Fibroblast of upper back skin (primary cell): ENCODE results near the gene NOXO1.

Source experiments
- DNase-seq: peaks from one replicate; pipeline ENCODE4 v3.0.0-alpha.2; 2013

The NOXO1 gene

GRCh38 chr16:2009791-2010510, 28.7 kb upstream of the NOXO1 start, which contains the start of gene ZNF598:
TSS of gene ZNF598 (minus strand) at chr16:2009821.
- peak; percentile 85 for DNase-seq

GRCh38 chr16:2009164-2009711, 28.0 kb upstream of the NOXO1 start:
- DNase-seq: no peak

DNA sequence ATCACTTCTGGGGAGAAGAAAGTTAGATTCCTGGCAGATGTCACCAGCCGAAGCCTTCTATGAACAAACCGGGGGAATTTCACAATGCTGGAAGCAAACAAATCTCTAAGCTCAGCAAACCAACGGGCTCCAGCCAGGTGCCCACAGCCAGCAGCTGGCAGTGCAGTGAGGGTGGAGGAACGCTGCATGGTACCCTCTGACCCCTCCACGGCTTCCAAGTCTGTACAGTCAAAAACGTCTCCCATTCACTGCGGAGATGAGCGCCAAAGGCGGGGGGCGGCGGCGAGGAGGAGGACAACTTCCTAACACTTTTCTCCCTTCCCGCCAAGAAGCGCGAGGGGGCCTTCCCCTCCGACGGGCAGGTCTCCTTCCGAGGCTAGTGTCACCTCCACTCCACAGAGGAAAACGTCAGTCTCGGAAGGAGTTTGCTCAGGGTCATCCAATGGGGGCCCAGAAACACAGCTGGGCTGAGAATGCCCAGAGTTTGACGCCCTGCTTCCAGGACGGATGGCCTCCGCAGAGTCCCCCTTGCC, 27.4 kb upstream of the NOXO1 start:
- DNase-seq: no peak

GRCh38 chr16:2008009-2008526, 26.8 kb upstream of the NOXO1 start:
- peak; percentile 36 for DNase-seq

- DNase-seq: no peak
These were observed 26.0 kb upstream of the NOXO1 start for GRCh38 chr16:2007081-2007836.

- DNase-seq: no peak
These were observed 25.0 kb upstream of the NOXO1 start for GRCh38 chr16:2006317-2006716.

DNA sequence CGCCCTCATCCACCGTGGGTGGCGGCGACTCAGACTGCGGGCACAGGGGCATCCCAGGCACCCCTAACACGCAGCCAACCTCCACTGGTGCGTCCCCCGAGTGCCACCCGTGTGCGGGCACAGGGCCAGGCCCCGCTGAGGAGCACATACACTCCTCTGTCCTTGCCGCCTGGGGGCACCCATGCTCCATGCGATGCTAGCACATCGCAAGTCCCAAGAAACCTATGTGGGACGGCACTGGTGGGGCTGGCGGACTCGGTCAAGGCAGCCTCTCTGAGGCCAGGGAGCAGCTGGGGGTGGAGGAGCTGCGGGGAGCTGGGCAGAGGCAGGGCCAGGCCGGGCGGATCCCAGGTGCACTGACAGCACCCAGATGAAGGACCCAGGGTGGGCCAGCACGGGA, 24.4 kb upstream of the NOXO1 start:
- no peak for DNase-seq

- DNase-seq: no peak
These were observed 23.7 kb upstream of the NOXO1 start for GRCh38 chr16:2004795-2005517.

DNA sequence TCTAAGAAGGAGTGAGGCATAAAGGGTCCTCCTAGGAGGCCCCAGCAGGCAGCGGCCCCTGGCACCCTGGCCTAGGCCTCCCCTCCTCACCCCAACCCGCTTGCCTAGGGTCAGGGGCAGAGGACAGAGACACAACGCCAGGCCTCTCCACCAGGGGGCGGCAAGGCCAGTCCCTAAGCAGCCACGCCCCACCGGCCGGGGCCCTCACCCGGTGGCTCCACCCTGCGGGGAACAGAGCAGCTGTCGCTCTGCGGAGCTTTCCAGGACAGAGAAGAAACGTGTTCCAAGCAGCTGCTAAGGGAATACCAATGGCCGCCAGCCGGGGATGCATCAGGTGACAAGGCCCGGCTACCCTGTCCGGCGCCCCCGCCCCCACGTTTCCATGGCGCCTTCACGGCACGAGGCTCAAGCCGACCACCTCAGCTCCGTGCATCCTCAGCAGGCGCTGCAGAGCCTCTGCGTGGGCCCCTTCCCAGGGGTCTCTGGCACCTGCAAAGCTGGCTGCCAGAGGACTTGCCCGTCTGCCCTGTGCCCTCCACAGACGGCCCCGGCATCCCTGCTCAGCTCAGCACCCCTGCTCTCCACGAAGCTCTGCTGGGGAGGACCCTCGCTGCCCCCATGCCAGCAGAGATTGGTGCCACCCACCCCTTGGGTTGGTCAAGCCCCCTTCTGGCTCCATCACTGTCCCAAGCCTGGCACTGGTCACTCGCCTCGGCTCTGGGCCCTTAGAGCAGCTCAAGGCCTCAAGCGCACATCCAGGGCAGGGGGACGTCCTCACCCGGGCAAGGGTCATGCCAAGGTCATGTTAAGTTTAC, 22.8 kb upstream of the NOXO1 start:
- DNase-seq: peak; percentile 74

DNA sequence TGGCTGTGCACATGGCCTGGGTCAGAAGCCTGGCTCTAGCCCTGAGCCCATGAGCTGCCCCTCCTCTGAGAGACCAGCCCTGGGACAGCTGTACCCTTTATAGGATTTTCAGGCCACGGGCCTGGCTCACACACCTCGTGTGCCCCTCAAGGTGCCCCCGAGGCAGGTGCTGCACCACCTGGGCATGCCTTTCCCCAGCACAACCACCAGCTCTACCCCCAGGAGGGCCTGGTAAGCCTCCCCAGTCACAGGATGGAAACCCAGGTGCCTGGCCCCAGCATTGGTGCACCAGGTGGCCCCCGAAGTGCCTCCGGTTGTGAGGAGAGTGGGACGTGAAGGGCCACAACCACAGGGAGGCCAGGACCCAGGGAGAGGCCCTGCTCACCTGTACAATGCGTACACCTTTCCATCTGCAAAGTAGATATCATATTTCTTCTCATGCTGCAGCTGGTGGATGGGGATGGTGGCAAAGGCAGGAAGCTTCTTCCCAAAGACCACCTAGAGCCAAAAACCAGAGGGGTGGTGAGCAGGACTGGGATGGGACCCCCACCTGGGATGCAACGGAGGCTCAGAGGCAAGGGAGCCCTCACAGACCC, 22.1 kb upstream of the NOXO1 start:
- no peak for DNase-seq

GRCh38 chr16:2002406-2003230, 21.3 kb upstream of the NOXO1 start:
- no peak for DNase-seq

GRCh38 chr16:2001456-2002355, 20.4 kb upstream of the NOXO1 start:
- no peak for DNase-seq

DNA sequence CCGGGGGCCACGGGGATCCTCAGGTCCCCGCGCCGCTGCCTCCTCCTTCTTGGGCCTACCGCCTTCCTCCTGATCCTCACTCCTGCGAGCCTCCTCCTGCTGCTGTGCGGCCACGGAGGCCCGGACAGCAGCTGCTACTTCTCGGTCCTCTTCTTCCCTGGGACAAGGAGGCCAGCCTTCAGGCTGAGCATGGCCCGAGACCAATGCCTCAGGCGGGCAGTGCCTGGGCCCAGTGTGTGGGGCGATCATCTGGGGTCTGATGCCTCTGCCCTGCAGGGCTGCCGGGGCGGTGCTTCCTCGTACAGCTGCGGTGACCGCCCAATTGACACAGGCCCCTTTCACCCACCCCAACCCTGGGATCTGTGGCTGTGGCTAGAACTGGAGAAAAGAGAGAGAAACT, 19.8 kb upstream of the NOXO1 start:
- no peak for DNase-seq

GRCh38 chr16:1999866-2000514, 18.7 kb upstream of the NOXO1 start:
- DNase-seq: no peak

- no peak for DNase-seq
These were observed 17.9 kb upstream of the NOXO1 start for GRCh38 chr16:1998852-1999801.

- no peak for DNase-seq
These were observed 17.1 kb upstream of the NOXO1 start for GRCh38 chr16:1998360-1998835.

DNA sequence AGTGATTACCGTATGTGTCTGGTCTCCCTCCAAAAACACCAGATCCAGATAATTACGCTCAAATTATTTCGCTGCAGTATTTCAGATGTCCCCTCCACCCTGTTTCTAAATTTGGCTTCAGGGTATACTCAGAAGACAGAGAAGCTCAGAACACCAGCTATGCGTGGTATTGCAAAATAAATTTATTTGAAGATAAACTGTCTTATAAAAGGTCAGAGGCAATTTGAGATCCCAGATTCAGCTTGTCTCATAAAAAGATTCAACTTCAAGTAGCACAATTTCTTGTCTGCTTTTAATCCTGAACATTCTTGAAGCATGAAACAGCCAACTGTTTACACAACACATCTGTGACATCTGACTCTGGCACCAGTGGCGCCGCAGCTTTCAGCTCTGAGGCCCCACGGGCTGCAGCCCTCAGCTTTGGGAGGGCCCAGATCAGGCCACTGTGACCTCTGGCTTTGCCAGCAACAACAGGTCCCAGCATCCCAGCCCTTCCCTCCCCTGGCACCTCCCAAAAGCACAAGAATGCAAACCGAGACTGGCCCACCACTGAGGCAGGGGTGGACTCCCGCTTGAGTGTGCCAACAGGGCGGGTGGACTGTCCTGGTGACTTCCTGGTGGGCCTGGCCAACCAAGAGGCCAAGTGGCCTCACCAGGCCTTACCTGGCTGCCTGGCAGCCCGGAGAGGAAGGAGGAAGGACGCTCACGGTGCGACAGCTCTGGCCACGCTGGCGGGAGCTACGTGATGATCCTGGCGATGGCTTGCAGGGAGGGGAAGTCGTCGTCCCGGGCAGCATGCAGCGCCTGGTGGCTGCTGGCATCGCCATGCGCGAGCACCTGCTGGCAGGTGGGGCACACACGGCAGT, 16.5 kb upstream of the NOXO1 start:
- DNase-seq: no peak
